GOT3 (cell line): ENCODE results near the gene NLRP6.
"Not testable (repeated sequence)": the region's sequence is repeated elsewhere in the genome, so short reads cannot be mapped to it uniquely, and the experiment has no call there.

Experiments
- DNase-seq: peaks from one replicate; lab custom pipeline; 2025; ENCODE audit warnings: mixed read lengths; lab: John Stamatoyannopoulos, UW

The NLRP6 gene

GRCh38 chr11:325796-326591, 47.8 kb downstream of the NLRP6 start:
- DNase-seq = no peak

- no peak for DNase-seq
Measured at GRCh38 chr11:326592-326841, 48.3 kb downstream of the NLRP6 start.

- DNase-seq = no peak
Measured at GRCh38 chr11:326842-327580, 48.8 kb downstream of the NLRP6 start.

GRCh38 chr11:327581-327923, 49.3 kb downstream of the NLRP6 start:
- DNase-seq = no peak

GRCh38 chr11:328012-328411, 49.8 kb downstream of the NLRP6 start:
- DNase-seq = no peak

GRCh38 chr11:328516-329100, 50.4 kb downstream of the NLRP6 start:
- not testable (repeated sequence) for DNase-seq

GRCh38 chr11:329886-330253, 51.7 kb downstream of the NLRP6 start:
- DNase-seq = no peak

GRCh38 chr11:330307-330693, 52.1 kb downstream of the NLRP6 start:
- no peak for DNase-seq

- DNase-seq = no peak
Measured at GRCh38 chr11:330694-331357, 52.6 kb downstream of the NLRP6 start.

- DNase-seq = no peak
Measured at GRCh38 chr11:331358-332060, 53.3 kb downstream of the NLRP6 start.

GRCh38 chr11:332651-333480, 54.7 kb downstream of the NLRP6 start:
- DNase-seq = no peak

GRCh38 chr11:333616-334263, 55.5 kb downstream of the NLRP6 start:
- not testable (repeated sequence) for DNase-seq

GRCh38 chr11:334264-334994, 56.2 kb downstream of the NLRP6 start:
- no peak for DNase-seq
